Measurements from ENCODE around the gene ABCB9. TPM values are rescaled to one million over a fixed set of nuclear protein-coding genes. Genes with fewer than 3 reads are reported as not detected.

ABCB9 gene
- total RNA-seq, 4 donors from 2014 or later: 0.40 to 15.3 (median 9.2) TPM

- no peak overlapping the region for H3K27ac ChIP-seq
- DNase-seq: no peak
- TF ChIP-seq EP300 (IDR thresholded peaks at IDR 0.05; ENCODE audit: low read depth) (no peak), POLR2A (IDR thresholded peaks at IDR 0.05) (no peak), POLR2AphosphoS5 (IDR thresholded peaks at IDR 0.05) (no peak)
- TF ChIP-seq, protein P1, sequence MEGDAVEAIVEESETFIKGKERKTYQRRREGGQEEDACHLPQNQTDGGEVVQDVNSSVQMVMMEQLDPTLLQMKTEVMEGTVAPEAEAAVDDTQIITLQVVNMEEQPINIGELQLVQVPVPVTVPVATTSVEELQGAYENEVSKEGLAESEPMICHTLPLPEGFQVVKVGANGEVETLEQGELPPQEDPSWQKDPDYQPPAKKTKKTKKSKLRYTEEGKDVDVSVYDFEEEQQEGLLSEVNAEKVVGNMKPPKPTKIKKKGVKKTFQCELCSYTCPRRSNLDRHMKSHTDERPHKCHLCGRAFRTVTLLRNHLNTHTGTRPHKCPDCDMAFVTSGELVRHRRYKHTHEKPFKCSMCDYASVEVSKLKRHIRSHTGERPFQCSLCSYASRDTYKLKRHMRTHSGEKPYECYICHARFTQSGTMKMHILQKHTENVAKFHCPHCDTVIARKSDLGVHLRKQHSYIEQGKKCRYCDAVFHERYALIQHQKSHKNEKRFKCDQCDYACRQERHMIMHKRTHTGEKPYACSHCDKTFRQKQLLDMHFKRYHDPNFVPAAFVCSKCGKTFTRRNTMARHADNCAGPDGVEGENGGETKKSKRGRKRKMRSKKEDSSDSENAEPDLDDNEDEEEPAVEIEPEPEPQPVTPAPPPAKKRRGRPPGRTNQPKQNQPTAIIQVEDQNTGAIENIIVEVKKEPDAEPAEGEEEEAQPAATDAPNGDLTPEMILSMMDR (IDR thresholded peaks at IDR 0.05): no peak
- in situ Hi-C loops (cut with MboI; ENCODE audit: low pct_ligation_motif_present in 1 of 4, low pct_unique_long_range_greater_than_20kb in 1 of 4, low sequenced_read_pairs in 3 of 4): no loop called here
- H3K4me1 ChIP-seq: no peaks in the 10 kb centered on the region
- no peak overlapping the region for H3K4me3 ChIP-seq
- H3K36me3 ChIP-seq: peaks cover 0 to 7% (median 0%) of the 10 kb centered on the region in 4 donors
- 86% methylated on average over 13 of the region's 13 CpGs; no CpG with 5 or more reads in 1 of the 2 donors for WGBS, 2 donors (ENCODE audit: low coverage in 1 of 2)
- no peaks in the 10 kb centered on the region for H3K9me3 ChIP-seq
- intact Hi-C loops (cut with DNase I; ENCODE audit: low total_unique reads): no loop called here
- no peaks in the 10 kb centered on the region for H3K27me3 ChIP-seq
Observed at GRCh38 chr12:122990961-122991622, 24.8 kb upstream of the ABCB9 start.

- in situ Hi-C loops (cut with MboI; ENCODE audit: low pct_ligation_motif_present in 1 of 4, low pct_unique_long_range_greater_than_20kb in 1 of 4, low sequenced_read_pairs in 3 of 4): no loop called here
- H3K4me1 ChIP-seq: no peaks in the 10 kb centered on the region
- TF ChIP-seq POLR2A (IDR thresholded peaks at IDR 0.05) (no peak), POLR2AphosphoS5 (IDR thresholded peaks at IDR 0.05) (no peak), EP300 (IDR thresholded peaks at IDR 0.05; ENCODE audit: low read depth) (no peak)
- TF ChIP-seq, protein P1 (IDR thresholded peaks at IDR 0.05): no peak
- DNase-seq: no peak
- intact Hi-C loops (cut with DNase I; ENCODE audit: low total_unique reads): no loop called here
- no peaks in the 10 kb centered on the region for H3K9me3 ChIP-seq
- H3K36me3 ChIP-seq: peaks cover 0 to 7% (median 0%) of the 10 kb centered on the region in 4 donors
- H3K4me3 ChIP-seq: no peak overlapping the region
- 87% methylated on average over 13 of the region's 13 CpGs; no CpG with 5 or more reads in 1 of the 2 donors for WGBS, 2 donors (ENCODE audit: low coverage in 1 of 2)
- no peaks in the 10 kb centered on the region for H3K27me3 ChIP-seq
- H3K27ac ChIP-seq: no peak overlapping the region
Observed at GRCh38 chr12:122990561-122990960, 24.3 kb upstream of the ABCB9 start.

DNA sequence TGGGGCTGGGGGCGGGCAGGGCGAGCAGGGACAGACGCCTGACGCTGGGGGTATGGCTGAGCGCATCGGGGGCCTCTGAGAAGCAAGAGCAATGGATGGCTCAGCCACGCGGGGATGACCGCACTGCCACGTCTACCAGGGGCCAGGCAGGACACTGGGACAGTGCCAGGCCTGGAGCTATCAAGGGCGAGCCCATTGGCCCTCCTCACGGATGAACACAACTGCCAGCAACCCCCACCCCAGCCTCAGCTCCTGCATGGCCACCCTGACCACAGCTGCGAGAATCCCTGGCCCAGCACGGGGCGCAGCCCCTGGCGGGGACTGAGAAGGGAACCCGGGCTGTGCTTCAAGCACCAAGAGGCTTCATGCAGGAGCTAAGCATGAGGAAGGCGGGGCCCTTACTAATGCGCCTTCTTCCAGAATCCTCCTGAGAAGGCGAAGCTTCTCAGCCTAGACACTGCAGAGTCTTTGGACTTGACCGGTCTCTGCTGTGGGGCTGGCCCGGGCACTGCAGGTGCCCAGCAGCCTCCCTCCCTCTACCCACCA, 23.7 kb upstream of the ABCB9 start:
- H3K27ac ChIP-seq: no peak overlapping the region
- no peak overlapping the region for H3K4me3 ChIP-seq
- no peak for DNase-seq
- in situ Hi-C loops (cut with MboI; ENCODE audit: low pct_ligation_motif_present in 1 of 4, low pct_unique_long_range_greater_than_20kb in 1 of 4, low sequenced_read_pairs in 3 of 4): no loop called here
- H3K9me3 ChIP-seq: no peaks in the 10 kb centered on the region
- H3K4me1 ChIP-seq: peaks cover 0 to 5% (median 1%) of the 10 kb centered on the region in 4 donors
- 89% methylated on average over 17 of the region's 22 CpGs; no CpG with 5 or more reads in 1 of the 2 donors for WGBS, 2 donors (ENCODE audit: low coverage in 1 of 2)
- no peak for TF ChIP-seq POLR2A (IDR thresholded peaks at IDR 0.05)
- TF ChIP-seq, protein P1 (IDR thresholded peaks at IDR 0.05): no peak
- TF ChIP-seq POLR2AphosphoS5 (IDR thresholded peaks at IDR 0.05): no peak
- TF ChIP-seq EP300 (IDR thresholded peaks at IDR 0.05; ENCODE audit: low read depth): no peak
- no peaks in the 10 kb centered on the region for H3K27me3 ChIP-seq
- intact Hi-C loops (cut with DNase I; ENCODE audit: low total_unique reads): no loop called here
- H3K36me3 ChIP-seq: peaks cover 0 to 7% (median 0%) of the 10 kb centered on the region in 4 donors

DNA sequence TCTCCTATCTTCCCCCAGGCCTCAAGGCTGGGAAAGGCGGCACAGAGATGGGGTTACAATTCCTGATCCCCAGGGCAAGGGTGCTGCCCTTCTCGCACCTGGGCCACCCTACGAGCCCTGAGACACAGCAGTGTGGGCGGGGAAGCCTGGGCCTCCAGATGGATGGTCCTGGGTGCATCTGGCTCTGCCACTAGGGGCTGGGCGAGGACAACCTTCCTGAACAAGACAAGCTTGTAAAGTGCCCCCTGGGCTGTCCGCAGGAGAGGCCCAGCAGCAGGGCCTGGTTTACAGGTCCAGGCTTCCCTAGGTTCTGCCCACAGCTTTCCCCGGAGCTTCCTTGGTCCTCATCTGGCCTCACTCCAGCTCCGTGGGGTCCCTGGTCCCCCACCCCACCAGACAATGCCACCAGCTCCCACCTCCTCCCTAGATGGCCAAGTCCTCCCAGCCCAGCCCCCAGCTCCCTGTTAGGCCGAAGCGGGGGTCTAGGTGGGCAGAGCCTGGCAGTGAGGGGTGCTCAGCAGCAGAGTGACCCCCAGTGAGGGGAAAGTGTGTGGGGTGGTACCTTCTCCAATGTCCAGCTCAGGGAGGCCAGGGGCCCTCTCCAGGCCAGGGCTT, 23.1 kb upstream of the ABCB9 start:
- TF ChIP-seq, protein P1 (IDR thresholded peaks at IDR 0.05): no peak
- TF ChIP-seq POLR2AphosphoS5 (IDR thresholded peaks at IDR 0.05): no peak
- no peak for TF ChIP-seq POLR2A (IDR thresholded peaks at IDR 0.05)
- no peak for TF ChIP-seq EP300 (IDR thresholded peaks at IDR 0.05; ENCODE audit: low read depth)
- H3K4me1 ChIP-seq: peaks cover 0 to 9% (median 5%) of the 10 kb centered on the region in 4 donors
- no peak for DNase-seq
- no peaks in the 10 kb centered on the region for H3K27me3 ChIP-seq
- H3K27ac ChIP-seq: no peak overlapping the region
- peaks cover 0 to 7% (median 0%) of the 10 kb centered on the region in 4 donors for H3K36me3 ChIP-seq
- no peaks in the 10 kb centered on the region for H3K9me3 ChIP-seq
- 91% methylated on average over 10 of the region's 10 CpGs; no CpG with 5 or more reads in 1 of the 2 donors for WGBS, 2 donors (ENCODE audit: low coverage in 1 of 2)
- in situ Hi-C loops (cut with MboI; ENCODE audit: low pct_ligation_motif_present in 1 of 4, low pct_unique_long_range_greater_than_20kb in 1 of 4, low sequenced_read_pairs in 3 of 4) (no loop called here), intact Hi-C loops (cut with DNase I; ENCODE audit: low total_unique reads) (no loop called here)
- no peak overlapping the region for H3K4me3 ChIP-seq
